ENCODE results near the gene ARHGAP26.

Gene ARHGAP26

DNA sequence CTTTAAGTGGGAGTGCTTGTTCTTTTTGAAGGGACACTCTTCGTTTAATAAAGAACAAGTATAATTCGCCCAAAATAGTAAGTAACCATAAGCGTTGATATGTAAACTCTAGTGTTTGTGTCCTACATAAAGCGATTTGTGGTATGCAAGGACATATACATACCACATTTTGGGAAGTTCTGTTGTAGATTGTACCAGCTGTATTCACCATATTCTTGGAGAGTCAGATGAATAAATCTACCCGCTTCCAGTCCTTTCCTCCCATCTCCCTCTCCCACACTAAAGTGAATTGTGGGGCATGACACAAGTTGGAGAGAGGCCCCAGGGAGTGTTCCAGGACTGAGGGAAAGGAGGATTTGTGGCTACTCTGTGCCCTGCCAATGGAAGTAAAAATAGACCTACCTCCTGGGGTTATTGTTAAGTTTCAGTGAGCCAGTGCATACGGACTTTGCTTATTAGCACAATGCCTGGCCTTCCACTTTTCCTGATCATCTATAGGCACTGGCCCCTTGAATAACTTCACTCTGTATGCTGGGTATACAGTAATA is 40.6 kb downstream of the ARHGAP26 start:
- DNase-seq (ENCODE audit: low read depth in 2 of 3, low spot score in 2 of 3), result no peak

DNA sequence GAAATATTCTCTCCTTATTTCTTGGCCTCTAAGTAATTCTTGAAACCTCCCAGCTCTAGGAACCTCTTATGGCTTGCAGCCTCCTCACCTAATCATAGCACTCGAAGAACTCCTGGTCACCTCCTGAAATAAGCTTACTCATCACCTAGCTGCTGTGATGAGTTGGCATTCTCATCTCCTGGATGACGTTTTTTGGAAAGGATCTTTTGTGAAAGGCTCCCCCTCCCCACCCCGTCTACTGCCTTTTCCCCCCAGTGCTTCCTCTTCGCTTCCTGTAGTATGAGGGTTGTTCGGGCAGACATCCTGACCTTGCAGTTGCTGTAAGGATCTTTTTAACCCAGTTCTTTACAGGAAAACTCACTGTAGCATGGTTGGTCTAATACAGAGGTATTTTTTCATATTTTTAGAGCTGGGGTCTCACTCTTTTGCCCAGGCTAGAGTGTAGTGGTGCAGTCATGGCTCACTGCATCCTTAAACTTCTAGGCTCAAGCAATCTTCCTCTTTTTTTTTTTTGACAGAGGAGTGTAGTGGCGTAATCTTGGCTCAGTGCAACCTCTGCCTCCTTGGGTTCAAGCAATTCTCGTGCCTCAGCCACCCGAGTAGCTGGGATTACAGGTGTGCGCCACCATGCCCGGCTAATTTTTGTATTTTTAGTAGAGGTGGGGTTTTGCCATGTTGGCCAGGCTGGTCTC is 41.8 kb downstream of the ARHGAP26 start:
- DNase-seq (ENCODE audit: low read depth in 2 of 3, low spot score in 2 of 3), result no peak

DNA sequence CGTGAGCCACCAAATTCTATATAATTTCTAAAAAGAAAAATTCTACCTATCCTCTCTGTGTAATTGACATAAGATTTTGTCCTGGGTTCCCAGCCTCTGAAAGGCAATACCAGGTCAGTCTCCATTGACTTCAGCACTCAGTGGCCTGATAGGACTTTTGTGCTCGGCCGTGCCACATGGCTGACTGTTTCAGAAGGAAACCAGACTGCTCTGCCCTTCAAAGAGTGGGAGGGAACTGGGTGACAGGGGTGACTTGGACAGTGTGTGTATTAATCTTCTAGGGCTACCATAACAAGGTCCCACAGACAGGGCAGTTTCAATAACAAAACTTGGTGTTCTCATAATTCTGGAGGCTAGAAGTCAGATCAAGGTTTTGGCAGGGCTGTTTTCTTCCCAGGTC is 43.0 kb downstream of the ARHGAP26 start:
- no peak for DNase-seq (ENCODE audit: low read depth in 2 of 3, low spot score in 2 of 3)

DNA sequence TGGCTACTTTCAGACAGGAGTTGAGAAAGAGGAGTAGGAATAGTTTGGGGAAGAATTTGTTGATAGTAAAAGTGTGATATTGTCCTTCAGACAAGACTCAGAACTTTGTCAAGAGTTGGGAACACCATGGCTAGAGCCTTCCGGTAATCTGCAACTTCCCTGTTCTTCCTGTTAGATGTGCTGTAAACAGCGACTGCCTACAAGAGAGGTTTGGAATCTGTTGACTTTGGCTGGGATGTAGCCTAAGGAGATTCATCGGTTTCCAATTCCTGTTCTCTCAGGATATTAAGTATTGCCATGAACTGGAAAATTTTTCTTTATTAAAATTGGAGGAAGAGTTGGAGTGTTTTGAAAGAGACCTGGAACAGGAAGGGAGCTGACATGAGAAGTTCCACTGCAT is 43.9 kb downstream of the ARHGAP26 start:
- DNase-seq (ENCODE audit: low read depth in 2 of 3, low spot score in 2 of 3), result no peak

GRCh38 chr5:142815469-142815868 is 45.3 kb downstream of the ARHGAP26 start:
- no peak for DNase-seq (ENCODE audit: low read depth in 2 of 3, low spot score in 2 of 3)

- no peak for DNase-seq (ENCODE audit: low read depth in 2 of 3, low spot score in 2 of 3)
Observed at GRCh38 chr5:142816531-142817430, 46.6 kb downstream of the ARHGAP26 start.

DNA sequence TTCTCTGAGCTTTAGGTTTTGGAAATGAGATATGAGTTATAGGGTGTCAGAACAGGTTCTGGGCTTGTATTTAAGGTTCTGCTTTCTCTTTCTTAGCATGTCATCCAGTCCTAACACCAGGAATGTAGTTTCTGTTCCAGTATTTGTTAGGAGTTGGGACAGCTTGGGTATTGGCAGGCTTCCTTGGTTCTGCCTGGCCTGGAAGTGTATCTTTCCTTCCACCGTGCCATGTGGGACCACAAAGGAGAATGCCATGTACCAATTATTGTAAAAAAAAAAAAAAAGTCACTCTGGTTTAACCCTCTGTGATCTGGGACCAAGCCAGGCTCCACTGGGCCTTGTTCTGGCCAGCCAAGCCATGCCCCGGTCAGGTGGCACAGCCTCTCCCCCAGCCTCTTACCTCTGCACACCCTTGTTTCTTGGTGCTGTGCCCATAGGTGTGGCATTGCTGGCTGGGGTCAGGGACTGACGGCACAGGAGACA is 47.8 kb downstream of the ARHGAP26 start:
- DNase-seq (ENCODE audit: low read depth in 2 of 3, low spot score in 2 of 3), result no peak

DNA sequence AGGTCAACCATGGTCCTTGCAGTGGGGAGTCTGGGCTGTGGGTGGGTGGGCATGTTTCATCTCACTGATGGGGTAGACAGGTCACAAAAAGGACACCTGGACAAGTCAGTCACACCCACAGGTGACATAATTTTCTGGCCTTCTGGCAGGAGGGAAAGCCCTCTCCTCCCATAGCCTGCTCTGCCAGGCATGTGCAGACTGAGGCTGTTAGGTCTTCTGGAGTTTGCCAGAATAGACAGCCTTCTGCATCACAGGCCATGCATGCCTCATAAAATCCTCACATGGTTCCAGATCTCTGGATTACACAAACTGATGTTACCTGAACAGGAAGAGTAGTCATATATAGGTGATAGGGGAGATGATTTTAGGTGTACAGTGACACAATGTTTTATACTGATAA is 49.1 kb downstream of the ARHGAP26 start:
- no peak for DNase-seq (ENCODE audit: low read depth in 2 of 3, low spot score in 2 of 3)

DNA sequence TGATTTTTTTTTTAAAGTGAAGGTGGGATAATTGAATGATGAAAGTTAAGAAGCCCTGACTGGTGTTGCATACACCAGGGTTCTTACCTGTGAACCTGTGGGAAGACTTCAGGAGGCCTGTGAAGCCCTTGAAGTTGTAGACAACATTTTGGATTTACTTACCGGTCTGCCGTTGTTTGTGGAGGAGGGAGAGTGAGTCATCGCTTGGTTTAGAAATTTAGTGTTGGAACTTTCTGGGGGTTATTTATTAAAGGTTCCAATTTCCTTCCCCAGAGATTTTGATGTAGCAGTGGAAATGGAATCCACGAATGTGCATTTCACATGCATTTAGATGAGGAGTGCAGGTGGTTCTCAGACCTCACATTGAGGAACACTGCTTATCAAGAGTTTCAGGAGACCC is 49.6 kb downstream of the ARHGAP26 start:
- DNase-seq (ENCODE audit: low read depth in 2 of 3, low spot score in 2 of 3), result no peak

DNA sequence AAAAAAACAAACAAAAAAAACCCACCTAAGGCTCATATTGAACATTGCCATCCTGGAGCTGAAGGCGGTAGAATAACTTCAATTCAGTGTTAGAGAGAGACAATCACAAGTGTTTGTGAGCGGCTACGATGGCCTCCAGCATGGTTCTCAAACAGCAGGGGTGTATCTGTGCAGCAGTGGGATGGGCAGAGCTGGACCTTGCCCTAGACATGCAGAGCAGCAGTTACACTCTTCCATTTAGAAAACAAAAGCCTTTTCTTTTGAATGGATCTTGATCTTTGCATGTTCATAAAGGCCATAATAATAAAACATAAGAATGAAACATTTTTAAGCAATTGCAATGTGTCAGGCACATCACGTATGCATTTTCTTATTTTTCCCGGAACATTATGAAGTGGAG is 50.3 kb downstream of the ARHGAP26 start:
- DNase-seq (ENCODE audit: low read depth in 2 of 3, low spot score in 2 of 3), result no peak

GRCh38 chr5:142821034-142821732 is 51.0 kb downstream of the ARHGAP26 start:
- no peak for DNase-seq (ENCODE audit: low read depth in 2 of 3, low spot score in 2 of 3)

DNA sequence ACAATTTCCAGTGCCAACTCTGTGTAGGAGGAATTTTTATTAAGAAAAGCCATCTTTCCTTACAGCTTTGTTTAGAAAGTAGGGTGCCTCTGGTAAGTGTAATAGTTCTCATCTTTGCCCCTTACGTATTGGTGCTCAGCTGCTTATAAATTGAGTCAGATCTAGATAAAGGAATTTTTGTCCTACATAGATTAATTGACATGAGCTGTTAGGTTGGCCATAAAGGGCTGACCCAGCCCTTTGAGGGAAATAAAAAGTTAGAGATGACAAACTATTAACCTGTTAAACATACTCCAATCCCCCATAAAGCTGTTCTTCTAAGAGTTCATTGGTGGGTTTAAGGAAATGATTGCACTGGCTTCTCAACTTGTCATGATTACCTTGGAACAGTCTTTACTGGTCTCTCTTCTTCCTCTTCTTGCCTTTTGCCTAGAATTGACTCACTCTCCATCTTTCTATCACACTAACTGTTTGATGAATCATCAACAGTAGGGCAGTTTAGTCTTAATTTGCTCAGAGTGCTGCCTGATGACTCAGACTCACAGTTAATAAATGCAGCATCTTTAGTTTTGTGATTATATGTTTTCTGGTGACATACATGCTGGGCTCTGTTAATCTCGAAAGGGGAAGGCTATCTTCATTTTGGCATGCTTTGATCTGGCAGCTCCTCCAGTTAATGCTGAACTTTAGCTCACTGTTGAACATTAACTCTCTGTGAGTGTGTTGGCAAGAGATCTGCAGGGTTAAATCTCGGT is 51.7 kb downstream of the ARHGAP26 start:
- DNase-seq (ENCODE audit: low read depth in 2 of 3, low spot score in 2 of 3), result no peak

- DNase-seq (ENCODE audit: low read depth in 2 of 3, low spot score in 2 of 3), result no peak
Observed at GRCh38 chr5:142823126-142823525, 52.9 kb downstream of the ARHGAP26 start.

DNA sequence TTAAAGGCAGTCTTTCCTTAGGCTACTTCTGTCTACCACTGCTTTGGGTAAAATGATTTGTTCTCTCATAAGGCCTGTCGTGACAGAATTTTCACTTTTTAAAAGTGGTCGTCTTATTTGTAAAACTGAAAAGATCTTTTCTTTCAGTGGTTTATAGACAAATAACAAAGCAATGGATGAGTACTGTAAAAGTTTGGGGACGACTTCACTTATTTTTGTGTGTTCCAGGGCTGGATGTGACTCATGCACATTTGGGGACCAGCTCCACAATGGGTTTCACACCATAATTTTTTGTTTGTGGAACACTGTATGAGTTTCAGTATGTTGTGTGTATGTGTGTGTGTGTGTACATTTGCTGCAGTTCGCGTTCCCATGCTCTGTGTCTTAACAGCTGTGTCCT is 53.6 kb downstream of the ARHGAP26 start:
- no peak for DNase-seq (ENCODE audit: low read depth in 2 of 3, low spot score in 2 of 3)

- DNase-seq (ENCODE audit: low read depth in 2 of 3, low spot score in 2 of 3), result no peak
Observed at GRCh38 chr5:142824391-142824790, 54.2 kb downstream of the ARHGAP26 start.

DNA sequence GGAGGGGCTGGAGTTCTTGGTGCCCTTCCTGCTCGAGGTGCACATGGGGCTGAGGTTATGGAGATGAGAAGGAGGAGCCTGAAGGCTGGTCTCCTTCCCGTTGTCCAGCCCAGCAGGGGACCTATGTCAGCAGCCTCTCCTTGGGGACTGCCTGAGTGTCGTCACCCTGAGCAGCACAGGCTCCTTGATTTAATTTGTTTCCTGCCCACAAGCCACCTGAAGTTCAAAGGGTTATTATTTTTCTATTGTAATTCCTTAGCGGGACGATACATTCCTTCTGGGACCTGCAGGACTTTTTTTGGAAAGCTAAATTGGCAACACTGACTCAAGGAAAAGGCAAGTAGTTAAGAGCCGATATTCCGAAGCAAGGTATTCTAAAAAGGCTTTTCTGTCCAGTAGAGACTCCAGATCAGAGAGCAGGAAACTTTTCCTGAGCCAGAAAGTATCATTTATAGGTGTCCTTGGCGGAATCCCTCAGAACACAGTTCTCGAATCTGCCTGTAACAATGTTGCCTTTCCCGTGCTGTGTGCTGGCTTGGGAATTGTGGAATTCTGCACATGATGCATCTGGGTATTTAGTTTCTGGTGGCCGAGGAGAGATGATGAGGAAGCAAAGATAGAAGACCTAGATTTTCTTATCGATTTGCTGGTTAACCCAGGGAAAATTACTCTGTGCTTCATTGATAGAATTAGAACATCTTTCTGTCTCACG is 55.4 kb downstream of the ARHGAP26 start:
- DNase-seq (ENCODE audit: low read depth in 2 of 3, low spot score in 2 of 3), result no peak

DNA sequence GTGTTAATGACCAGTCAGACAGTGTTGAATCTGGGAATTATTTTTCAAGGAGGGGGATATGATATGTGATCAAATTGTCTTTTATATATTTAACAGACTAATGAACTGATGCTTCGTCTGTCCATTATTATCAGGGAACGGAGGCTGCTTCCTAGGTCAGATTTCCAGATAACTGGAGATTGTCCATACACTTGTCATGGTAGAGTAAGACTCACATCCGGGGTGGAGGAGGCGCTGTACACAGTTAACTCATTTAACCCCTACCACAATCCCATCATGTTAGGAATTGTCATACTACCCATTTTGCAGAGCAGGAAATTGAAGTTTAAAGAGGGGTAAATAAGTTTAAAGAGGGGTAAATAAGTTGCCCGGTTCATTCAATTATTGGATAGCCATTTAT is 55.9 kb downstream of the ARHGAP26 start:
- no peak for DNase-seq (ENCODE audit: low read depth in 2 of 3, low spot score in 2 of 3)

- DNase-seq (ENCODE audit: low read depth in 2 of 3, low spot score in 2 of 3), result peak in 1 of 3 experiments; percentile 22
Observed at GRCh38 chr5:142826741-142827492, 56.7 kb downstream of the ARHGAP26 start.

- no peak for DNase-seq (ENCODE audit: low read depth in 2 of 3, low spot score in 2 of 3)
Observed at GRCh38 chr5:142827934-142828576, 57.9 kb downstream of the ARHGAP26 start.

Measured in activated CD8-positive, alpha-beta memory T cell treated with anti-CD3 and anti-CD28 coated beads for 48 hours (primary cell).